ENCODE measurements around the gene ANKRD49. TPM values are rescaled to one million over a fixed set of nuclear protein-coding genes. Genes with fewer than 3 reads are reported as not detected.

The ANKRD49 gene
- total and polyA plus RNA-seq, 2 donors from 2014 or later: 12.7 to 17.1 TPM

DNA sequence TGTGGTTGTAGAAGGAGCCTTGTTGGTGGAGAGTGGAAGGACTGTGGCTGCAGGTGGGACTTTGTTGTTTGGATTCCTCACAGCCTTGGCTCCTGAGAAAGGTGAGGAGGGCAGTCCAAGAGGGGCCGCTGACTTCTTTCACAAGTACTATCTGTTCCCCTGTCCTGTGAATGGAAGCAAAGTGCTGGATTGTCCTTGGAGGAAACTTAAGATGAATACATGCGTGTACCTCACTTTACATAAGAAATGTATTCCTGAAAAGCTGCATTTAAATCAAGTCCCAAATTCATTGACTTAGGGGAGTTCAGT lies 52.3 kb downstream of the ANKRD49 start:
- TF ChIP-seq, protein P1, sequence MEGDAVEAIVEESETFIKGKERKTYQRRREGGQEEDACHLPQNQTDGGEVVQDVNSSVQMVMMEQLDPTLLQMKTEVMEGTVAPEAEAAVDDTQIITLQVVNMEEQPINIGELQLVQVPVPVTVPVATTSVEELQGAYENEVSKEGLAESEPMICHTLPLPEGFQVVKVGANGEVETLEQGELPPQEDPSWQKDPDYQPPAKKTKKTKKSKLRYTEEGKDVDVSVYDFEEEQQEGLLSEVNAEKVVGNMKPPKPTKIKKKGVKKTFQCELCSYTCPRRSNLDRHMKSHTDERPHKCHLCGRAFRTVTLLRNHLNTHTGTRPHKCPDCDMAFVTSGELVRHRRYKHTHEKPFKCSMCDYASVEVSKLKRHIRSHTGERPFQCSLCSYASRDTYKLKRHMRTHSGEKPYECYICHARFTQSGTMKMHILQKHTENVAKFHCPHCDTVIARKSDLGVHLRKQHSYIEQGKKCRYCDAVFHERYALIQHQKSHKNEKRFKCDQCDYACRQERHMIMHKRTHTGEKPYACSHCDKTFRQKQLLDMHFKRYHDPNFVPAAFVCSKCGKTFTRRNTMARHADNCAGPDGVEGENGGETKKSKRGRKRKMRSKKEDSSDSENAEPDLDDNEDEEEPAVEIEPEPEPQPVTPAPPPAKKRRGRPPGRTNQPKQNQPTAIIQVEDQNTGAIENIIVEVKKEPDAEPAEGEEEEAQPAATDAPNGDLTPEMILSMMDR (IDR thresholded peaks at IDR 0.05; ENCODE audit: borderline replicate concordance, extremely low read depth, insufficient read depth): no peak
- Histone ChIP-seq H3K9me3 (ENCODE audit: control insufficient read depth in 2 of 3, insufficient read depth in 1 of 3, low read length in 3 of 3) (no peaks in the 10 kb centered on the region), H3K27ac (ENCODE audit: low read depth in 2 of 2, low read length in 2 of 2) (no peak overlapping the region), H3K9ac (ENCODE audit: low read length in 3 of 3) (no peak overlapping the region), H3K4me1 (ENCODE audit: control insufficient read depth in 2 of 3, insufficient read depth in 2 of 3, low read depth in 1 of 3, low read length in 3 of 3) (peaks cover 0 to 6% (median 0%) of the 10 kb centered on the region in 3 donors), H3K36me3 (ENCODE audit: control insufficient read depth in 2 of 3, insufficient read depth in 3 of 3, low read length in 3 of 3) (no peaks in the 10 kb centered on the region), H3K4me3 (ENCODE audit: low read length in 3 of 3) (peak overlapping the region in 2 of 3 donors; percentile 16 to 71), H3K27me3 (ENCODE audit: control insufficient read depth, insufficient read depth, low read length) (no peaks in the 10 kb centered on the region)
- DNase-seq: no peak
- no peak for FAIRE-seq
- intact Hi-C loops (cut with DNase I): no loop called here

DNA sequence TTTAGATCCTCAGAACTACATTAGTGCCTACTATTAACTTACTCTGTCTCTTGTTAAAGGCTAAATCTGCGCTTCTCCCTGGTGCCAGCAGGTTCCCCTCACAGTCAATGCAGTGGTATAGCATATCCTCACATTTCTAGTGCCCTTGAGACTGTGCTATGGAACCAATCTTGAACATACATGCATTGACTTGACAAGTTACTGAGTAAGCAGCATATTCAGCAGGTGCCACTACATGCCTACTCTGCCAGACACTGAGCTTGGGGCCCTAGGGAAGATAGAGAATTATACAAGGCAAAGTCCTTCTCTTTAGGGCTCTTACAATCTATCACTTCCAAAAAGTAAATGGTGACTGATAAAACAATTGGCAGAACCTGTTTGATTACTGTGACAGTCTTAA lies 53.1 kb downstream of the ANKRD49 start:
- no peak for DNase-seq
- FAIRE-seq: no peak
- H3K27ac ChIP-seq (ENCODE audit: low read depth in 2 of 2, low read length in 2 of 2): no peak overlapping the region
- no peaks in the 10 kb centered on the region for H3K36me3 ChIP-seq (ENCODE audit: control insufficient read depth in 2 of 3, insufficient read depth in 3 of 3, low read length in 3 of 3)
- H3K9me3 ChIP-seq (ENCODE audit: control insufficient read depth in 2 of 3, insufficient read depth in 1 of 3, low read length in 3 of 3): no peaks in the 10 kb centered on the region
- no peak overlapping the region for H3K9ac ChIP-seq (ENCODE audit: low read length in 3 of 3)
- intact Hi-C loops (cut with DNase I): no loop called here
- TF ChIP-seq, protein P1 (IDR thresholded peaks at IDR 0.05; ENCODE audit: borderline replicate concordance, extremely low read depth, insufficient read depth): no peak
- H3K4me1 ChIP-seq (ENCODE audit: control insufficient read depth in 2 of 3, insufficient read depth in 2 of 3, low read depth in 1 of 3, low read length in 3 of 3): peaks cover 0 to 6% (median 0%) of the 10 kb centered on the region in 3 donors
- no peaks in the 10 kb centered on the region for H3K27me3 ChIP-seq (ENCODE audit: control insufficient read depth, insufficient read depth, low read length)
- H3K4me3 ChIP-seq (ENCODE audit: low read length in 3 of 3): peak overlapping the region in 1 of 3 donors; percentile 1

GRCh38 chr11:94549146-94549545 lies 55.4 kb downstream of the ANKRD49 start:
- no peaks in the 10 kb centered on the region for H3K9me3 ChIP-seq (ENCODE audit: control insufficient read depth in 2 of 3, insufficient read depth in 1 of 3, low read length in 3 of 3)
- no peak overlapping the region for H3K9ac ChIP-seq (ENCODE audit: low read length in 3 of 3)
- no peaks in the 10 kb centered on the region for H3K27me3 ChIP-seq (ENCODE audit: control insufficient read depth, insufficient read depth, low read length)
- no peak for DNase-seq
- peaks cover 0 to 6% (median 0%) of the 10 kb centered on the region in 3 donors for H3K4me1 ChIP-seq (ENCODE audit: control insufficient read depth in 2 of 3, insufficient read depth in 2 of 3, low read depth in 1 of 3, low read length in 3 of 3)
- FAIRE-seq: no peak
- H3K27ac ChIP-seq (ENCODE audit: low read depth in 2 of 2, low read length in 2 of 2): no peak overlapping the region
- TF ChIP-seq, protein P1 (IDR thresholded peaks at IDR 0.05; ENCODE audit: borderline replicate concordance, extremely low read depth, insufficient read depth): no peak
- intact Hi-C loops (cut with DNase I): no loop called here
- H3K4me3 ChIP-seq (ENCODE audit: low read length in 3 of 3): no peak overlapping the region
- H3K36me3 ChIP-seq (ENCODE audit: control insufficient read depth in 2 of 3, insufficient read depth in 3 of 3, low read length in 3 of 3): no peaks in the 10 kb centered on the region

Small RNA genes lying within 50 kb of the gene (microRNA-seq; reads per million reads assigned to microRNA genes)
- gene MIR548L: 1.0 reads per million

Other genes with a start within 250 kb of the ANKRD49 start
- not detected for gene IZUMO1R, start 189.4 kb upstream of the ANKRD49 start, total RNA-seq
- gene IZUMO1R, start 189.4 kb upstream of the ANKRD49 start, polyA plus RNA-seq (ENCODE audit: insufficient read depth, low read depth, low replicate concordance): not detected
- 0.28 TPM for gene GPR83, start 92.6 kb upstream of the ANKRD49 start, total RNA-seq
- gene GPR83, start 92.6 kb upstream of the ANKRD49 start, polyA plus RNA-seq (ENCODE audit: insufficient read depth, low read depth, low replicate concordance): not detected
- 16.6 TPM for gene MRE11, start 140 bp upstream of the ANKRD49 start, total RNA-seq
- gene MRE11, start 140 bp upstream of the ANKRD49 start, polyA plus RNA-seq (ENCODE audit: insufficient read depth, low read depth, low replicate concordance): 3.5 TPM
- not detected for gene C11orf97, start 18.5 kb downstream of the ANKRD49 start, total RNA-seq
- 1.5 TPM for gene C11orf97, start 18.5 kb downstream of the ANKRD49 start, polyA plus RNA-seq (ENCODE audit: insufficient read depth, low read depth, low replicate concordance)
- gene FUT4, start 49.9 kb downstream of the ANKRD49 start, total RNA-seq: 9.5 TPM
- gene FUT4, start 49.9 kb downstream of the ANKRD49 start, polyA plus RNA-seq (ENCODE audit: insufficient read depth, low read depth, low replicate concordance): 1.2 TPM
- gene PIWIL4, start 73.4 kb downstream of the ANKRD49 start, total RNA-seq: 6.0 TPM
- 2.6 TPM for gene PIWIL4, start 73.4 kb downstream of the ANKRD49 start, polyA plus RNA-seq (ENCODE audit: insufficient read depth, low read depth, low replicate concordance)

Measured in kidney (tissue), 14 donors.